ENCODE results near the gene CRIP3.
"Not testable (repeated sequence)": the region's sequence is repeated elsewhere in the genome, so short reads cannot be mapped to it uniquely, and the experiment has no call there.

CRIP3 gene

GRCh38 chr6:43307451-43308100 lies 1.1 kb downstream of the CRIP3 start:
- TF ChIP-seq CTCF (IDR thresholded peaks at IDR 0.05; ENCODE audit: extremely low read depth, insufficient read depth, missing control alignments): no peak
- in situ Hi-C loops (cut with MboI; ENCODE audit: low pct_unique_long_range_greater_than_20kb, low sequenced_read_pairs, unreplicated experiment): no loop called here
- no peak for DNase-seq (ENCODE audit: low spot score)

GRCh38 chr6:43306086-43306485 lies 2.5 kb downstream of the CRIP3 start:
- no peak for TF ChIP-seq CTCF (IDR thresholded peaks at IDR 0.05; ENCODE audit: extremely low read depth, insufficient read depth, missing control alignments)
- in situ Hi-C loops (cut with MboI; ENCODE audit: low pct_unique_long_range_greater_than_20kb, low sequenced_read_pairs, unreplicated experiment): no loop called here
- DNase-seq (ENCODE audit: low spot score): no peak

- no peak for TF ChIP-seq CTCF (IDR thresholded peaks at IDR 0.05; ENCODE audit: extremely low read depth, insufficient read depth, missing control alignments)
- no peak for DNase-seq (ENCODE audit: low spot score)
- in situ Hi-C loops (cut with MboI; ENCODE audit: low pct_unique_long_range_greater_than_20kb, low sequenced_read_pairs, unreplicated experiment): no loop called here
Observed at GRCh38 chr6:43304882-43305281, 3.7 kb downstream of the CRIP3 start.

- no peak for DNase-seq (ENCODE audit: low spot score)
- in situ Hi-C loops (cut with MboI; ENCODE audit: low pct_unique_long_range_greater_than_20kb, low sequenced_read_pairs, unreplicated experiment): no loop called here
- TF ChIP-seq CTCF (IDR thresholded peaks at IDR 0.05; ENCODE audit: extremely low read depth, insufficient read depth, missing control alignments): no peak
Observed at GRCh38 chr6:43304361-43304760, 4.3 kb downstream of the CRIP3 start.

- no peak for DNase-seq (ENCODE audit: low spot score)
- in situ Hi-C loops (cut with MboI; ENCODE audit: low pct_unique_long_range_greater_than_20kb, low sequenced_read_pairs, unreplicated experiment): no loop called here
- no peak for TF ChIP-seq CTCF (IDR thresholded peaks at IDR 0.05; ENCODE audit: extremely low read depth, insufficient read depth, missing control alignments)
Observed at GRCh38 chr6:43303751-43304331, 4.8 kb downstream of the CRIP3 start.

- not testable (repeated sequence) for DNase-seq (ENCODE audit: low spot score)
Observed at GRCh38 chr6:43303006-43303405, 5.6 kb downstream of the CRIP3 start.

GRCh38 chr6:43302126-43302525 lies 6.5 kb downstream of the CRIP3 start:
- in situ Hi-C loops (cut with MboI; ENCODE audit: low pct_unique_long_range_greater_than_20kb, low sequenced_read_pairs, unreplicated experiment): no loop called here
- DNase-seq (ENCODE audit: low spot score): no peak
- TF ChIP-seq CTCF (IDR thresholded peaks at IDR 0.05; ENCODE audit: extremely low read depth, insufficient read depth, missing control alignments): no peak

More at GRCh38 chr6:43303006-43303405, 5.6 kb downstream of the CRIP3 start:
- in situ Hi-C loops (cut with MboI; ENCODE audit: low pct_unique_long_range_greater_than_20kb, low sequenced_read_pairs, unreplicated experiment): not testable (repeated sequence)

Data from GM13977 (cell line).